Measurements from ENCODE around the gene HECW1. TPM values are rescaled to one million over a fixed set of nuclear protein-coding genes. Genes with fewer than 3 reads are reported as not detected.

The HECW1 gene
- polyA plus RNA-seq, 1 donor (not counting 4 experiments of a cell fraction or from before 2014, with no cell fraction given) = not detected

- Histone ChIP-seq H3K79me2 (ENCODE audit: control insufficient read depth, insufficient read depth, low read length) (no peaks in the 10 kb centered on the region), H3K9me3 (ENCODE audit: control insufficient read depth, low read depth, low read length) (no peaks in the 10 kb centered on the region), H2AFZ (ENCODE audit: control insufficient read depth, low read length) (no peak overlapping the region), H3K36me3 (ENCODE audit: control insufficient read depth in 2 of 2, extremely low read depth in 1 of 2, insufficient read depth in 2 of 2, low read length in 2 of 2) (no peaks in the 10 kb centered on the region), H3K4me1 (ENCODE audit: control insufficient read depth, extremely low read depth, insufficient read depth, low read length) (peaks cover 5% of the 10 kb centered on the region), H3K9me1 (ENCODE audit: control insufficient read depth, extremely low read depth, insufficient read depth, low read length) (no peaks in the 10 kb centered on the region), H3K4me2 (ENCODE audit: control insufficient read depth, extremely low read depth, insufficient read depth, low read depth, low read length) (no peak overlapping the region), H3K9ac (ENCODE audit: control insufficient read depth, extremely low read depth, insufficient read depth, low read length) (no peak overlapping the region), H4K20me1 (ENCODE audit: control insufficient read depth, extremely low read depth, insufficient read depth, low read length) (no peaks in the 10 kb centered on the region), H3K4me3 (ENCODE audit: control insufficient read depth in 2 of 3, extremely low read depth in 1 of 3, insufficient read depth in 2 of 3, low read depth in 1 of 3, low read length in 3 of 3) (no peak overlapping the region), H3K27ac (ENCODE audit: control insufficient read depth, insufficient read depth, low read length) (no peak overlapping the region), H3K27me3 (ENCODE audit: control insufficient read depth, extremely low read depth, insufficient read depth, low read length) (peaks cover 11% of the 10 kb centered on the region)
- TF ChIP-seq EZH2 (IDR thresholded peaks at IDR 0.05; ENCODE audit: low read length) = no peak
- TF ChIP-seq, protein P1, sequence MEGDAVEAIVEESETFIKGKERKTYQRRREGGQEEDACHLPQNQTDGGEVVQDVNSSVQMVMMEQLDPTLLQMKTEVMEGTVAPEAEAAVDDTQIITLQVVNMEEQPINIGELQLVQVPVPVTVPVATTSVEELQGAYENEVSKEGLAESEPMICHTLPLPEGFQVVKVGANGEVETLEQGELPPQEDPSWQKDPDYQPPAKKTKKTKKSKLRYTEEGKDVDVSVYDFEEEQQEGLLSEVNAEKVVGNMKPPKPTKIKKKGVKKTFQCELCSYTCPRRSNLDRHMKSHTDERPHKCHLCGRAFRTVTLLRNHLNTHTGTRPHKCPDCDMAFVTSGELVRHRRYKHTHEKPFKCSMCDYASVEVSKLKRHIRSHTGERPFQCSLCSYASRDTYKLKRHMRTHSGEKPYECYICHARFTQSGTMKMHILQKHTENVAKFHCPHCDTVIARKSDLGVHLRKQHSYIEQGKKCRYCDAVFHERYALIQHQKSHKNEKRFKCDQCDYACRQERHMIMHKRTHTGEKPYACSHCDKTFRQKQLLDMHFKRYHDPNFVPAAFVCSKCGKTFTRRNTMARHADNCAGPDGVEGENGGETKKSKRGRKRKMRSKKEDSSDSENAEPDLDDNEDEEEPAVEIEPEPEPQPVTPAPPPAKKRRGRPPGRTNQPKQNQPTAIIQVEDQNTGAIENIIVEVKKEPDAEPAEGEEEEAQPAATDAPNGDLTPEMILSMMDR (optimal IDR thresholded peaks at IDR 0.05 in 1 of 3, IDR thresholded peaks at IDR 0.05 in 1 of 3, conservative IDR thresholded peaks at IDR 0.05 in 1 of 3; ENCODE audit: extremely low read depth in 1 of 3, insufficient read depth in 2 of 3, low read length in 3 of 3) = no peak
- dilution Hi-C loops (cut with MboI; ENCODE audit: extremely low pct_ligation_motif_present, low sequenced_read_pairs) = no loop called here
- DNase-seq (ENCODE audit: low read depth, low spot score) (no peak), FAIRE-seq (no peak)
Measured at GRCh38 chr7:43081603-43082002, 30.8 kb upstream of the HECW1 start.

DNA sequence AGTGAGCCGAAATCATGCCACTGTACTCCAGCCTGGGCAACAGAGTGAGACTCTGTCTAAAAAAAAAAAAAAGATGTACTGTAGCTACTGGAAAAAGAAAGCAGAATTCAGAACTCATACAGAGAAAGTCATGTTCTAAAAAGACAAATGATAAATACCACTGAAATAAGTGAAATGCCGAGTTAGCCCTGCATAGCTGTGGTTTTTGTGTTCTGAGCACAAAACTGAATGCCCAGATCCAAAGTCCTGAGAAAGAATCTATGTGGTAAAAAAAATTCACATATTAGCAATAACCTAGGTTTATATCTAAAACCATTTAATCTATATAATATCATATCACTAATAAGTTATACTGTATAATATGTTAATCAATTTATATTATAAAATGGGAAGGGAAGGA, 29.3 kb upstream of the HECW1 start:
- no peak overlapping the region for H3K4me2 ChIP-seq (ENCODE audit: control insufficient read depth, extremely low read depth, insufficient read depth, low read depth, low read length)
- H4K20me1 ChIP-seq (ENCODE audit: control insufficient read depth, extremely low read depth, insufficient read depth, low read length) = no peaks in the 10 kb centered on the region
- H3K4me3 ChIP-seq (ENCODE audit: control insufficient read depth in 2 of 3, extremely low read depth in 1 of 3, insufficient read depth in 2 of 3, low read depth in 1 of 3, low read length in 3 of 3) = no peak overlapping the region
- no peaks in the 10 kb centered on the region for H3K9me1 ChIP-seq (ENCODE audit: control insufficient read depth, extremely low read depth, insufficient read depth, low read length)
- DNase-seq (ENCODE audit: low read depth, low spot score) (no peak), FAIRE-seq (no peak)
- H2AFZ ChIP-seq (ENCODE audit: control insufficient read depth, low read length) = no peak overlapping the region
- dilution Hi-C loops (cut with MboI; ENCODE audit: extremely low pct_ligation_motif_present, low sequenced_read_pairs) = no loop called here
- H3K36me3 ChIP-seq (ENCODE audit: control insufficient read depth in 2 of 2, extremely low read depth in 1 of 2, insufficient read depth in 2 of 2, low read length in 2 of 2) = no peaks in the 10 kb centered on the region
- no peaks in the 10 kb centered on the region for H3K9me3 ChIP-seq (ENCODE audit: control insufficient read depth, low read depth, low read length)
- H3K9ac ChIP-seq (ENCODE audit: control insufficient read depth, extremely low read depth, insufficient read depth, low read length) = no peak overlapping the region
- no peak overlapping the region for H3K27ac ChIP-seq (ENCODE audit: control insufficient read depth, insufficient read depth, low read length)
- H3K4me1 ChIP-seq (ENCODE audit: control insufficient read depth, extremely low read depth, insufficient read depth, low read length) = peaks cover under 1% of the 10 kb centered on the region
- TF ChIP-seq, protein P1 (optimal IDR thresholded peaks at IDR 0.05 in 1 of 3, IDR thresholded peaks at IDR 0.05 in 1 of 3, conservative IDR thresholded peaks at IDR 0.05 in 1 of 3; ENCODE audit: extremely low read depth in 1 of 3, insufficient read depth in 2 of 3, low read length in 3 of 3) = no peak
- no peak for TF ChIP-seq EZH2 (IDR thresholded peaks at IDR 0.05; ENCODE audit: low read length)
- peaks cover 11% of the 10 kb centered on the region for H3K27me3 ChIP-seq (ENCODE audit: control insufficient read depth, extremely low read depth, insufficient read depth, low read length)
- no peaks in the 10 kb centered on the region for H3K79me2 ChIP-seq (ENCODE audit: control insufficient read depth, insufficient read depth, low read length)

All from keratinocyte (primary cell).